Fibroblast of lung (primary cell): Measurements from ENCODE around the gene TMEM106C. TPM values are rescaled to one million over a fixed set of nuclear protein-coding genes. Genes with fewer than 3 reads are reported as not detected.

Experiments
- DNase-seq, 2 donors: peaks; one replicate each; pipeline versions ENCODE4 v3.0.0 to v3.0.0-alpha.2; 2010; ENCODE audit warnings: low read depth in 2 of 2
- H2AFZ ChIP-seq: 2 replicates; pipeline ENCODE4 v1.5.1; 2012; ENCODE audit warnings: low read length, control low read depth, inconsistent platforms
- H3K27ac ChIP-seq: 2 replicates; pipeline ENCODE4 v1.5.1; 2011; ENCODE audit warnings: low read length, control low read depth; ENCODE audit not compliant: insufficient read depth
- H3K27me3 ChIP-seq: 2 replicates; pipeline ENCODE4 v1.5.1; 2011; ENCODE audit warnings: mild to moderate bottlenecking, low read length; ENCODE audit not compliant: control insufficient read depth, insufficient read depth
- H3K36me3 ChIP-seq: 2 replicates; pipeline ENCODE4 v1.5.1; 2011; ENCODE audit warnings: low read length; ENCODE audit not compliant: control insufficient read depth, insufficient read depth
- H3K4me1 ChIP-seq: 2 replicates; pipeline ENCODE4 v1.5.1; 2011; ENCODE audit warnings: low read length; ENCODE audit not compliant: control insufficient read depth, insufficient read depth; ENCODE audit errors: extremely low read depth
- H3K4me2 ChIP-seq: 2 replicates; pipeline ENCODE4 v1.5.1; 2011; ENCODE audit warnings: low read length, control low read depth; ENCODE audit not compliant: insufficient read depth; ENCODE audit errors: extremely low read depth
- H3K4me3 ChIP-seq, 4 experiments: fragments of 200-600 bp in 1 of 4; sonication (generic) in 1 of 4; replicated peaks in 1 of 4; 2 replicates each; pipeline ENCODE4 v1.5.1; 2011 to 2016; ENCODE audit warnings: low read length in 4 of 4, low read depth in 3 of 4, mild to moderate bottlenecking in 3 of 4, control low read depth in 2 of 4, inconsistent platforms in 1 of 4, mixed read lengths in 1 of 4; ENCODE audit not compliant: insufficient read depth in 1 of 4; ENCODE audit errors: control extremely low read depth in 1 of 4
- H3K79me2 ChIP-seq: 2 replicates; pipeline ENCODE4 v1.5.1; 2012; ENCODE audit warnings: mild to moderate bottlenecking, low read length, inconsistent platforms; ENCODE audit not compliant: control insufficient read depth, insufficient read depth
- H3K9ac ChIP-seq: 2 replicates; pipeline ENCODE4 v1.5.1; 2011; ENCODE audit warnings: mild to moderate bottlenecking, low read length, control low read depth; ENCODE audit not compliant: insufficient read depth
- H3K9me3 ChIP-seq: 2 replicates; pipeline ENCODE4 v1.5.1; 2012; ENCODE audit warnings: low read depth, low read length; ENCODE audit not compliant: control insufficient read depth, insufficient read depth
- H4K20me1 ChIP-seq: 2 replicates; pipeline ENCODE4 v1.5.1; 2011; ENCODE audit warnings: low read length; ENCODE audit not compliant: control insufficient read depth, insufficient read depth; ENCODE audit errors: extremely low read depth
- EZH2 ChIP-seq: IDR thresholded peaks from 2 replicates; pipeline ENCODE4 v1.5.1; 2012; ENCODE audit warnings: low read length, control low read depth, mild to moderate bottlenecking; ENCODE audit errors: missing control alignments
- polyA plus RNA-seq, 2 donors: library from polyadenylated mRNA; depleted of rRNA in 1 of 2; stranded (reverse) in 1 of 2; unstranded in 1 of 2; fragments of >200 nt; gene quantifications; 2 replicates each; pipeline ENCODE4 v1.2.1, GENCODE V29; 2011 to 2012; ENCODE audit warnings: missing spikeins in 1 of 2
- total RNA-seq: library from RNA; depleted of rRNA; stranded (reverse); fragments of >200 nt; gene quantifications from 2 replicates; pipeline ENCODE4 v1.2.1, GENCODE V29; 2014
- TF ChIP-seq, protein P1 (sequence below), 2 donors: IDR thresholded peaks in 1 of 2; conservative IDR thresholded peaks in 1 of 2; 1 replicate in 1 of 2; 2 replicates in 1 of 2; pipeline ENCODE4 v1.5.1; 2011 to 2012; ENCODE audit warnings: low read length in 2 of 2, control low read depth in 1 of 2, inconsistent platforms in 1 of 2, low read depth in 1 of 2, mild to moderate bottlenecking in 1 of 2

TMEM106C gene
- total and polyA plus RNA-seq, 2 donors (not counting 1 experiment from before 2014, with no cell fraction given), result 85.0 to 91.7 TPM

DNA sequence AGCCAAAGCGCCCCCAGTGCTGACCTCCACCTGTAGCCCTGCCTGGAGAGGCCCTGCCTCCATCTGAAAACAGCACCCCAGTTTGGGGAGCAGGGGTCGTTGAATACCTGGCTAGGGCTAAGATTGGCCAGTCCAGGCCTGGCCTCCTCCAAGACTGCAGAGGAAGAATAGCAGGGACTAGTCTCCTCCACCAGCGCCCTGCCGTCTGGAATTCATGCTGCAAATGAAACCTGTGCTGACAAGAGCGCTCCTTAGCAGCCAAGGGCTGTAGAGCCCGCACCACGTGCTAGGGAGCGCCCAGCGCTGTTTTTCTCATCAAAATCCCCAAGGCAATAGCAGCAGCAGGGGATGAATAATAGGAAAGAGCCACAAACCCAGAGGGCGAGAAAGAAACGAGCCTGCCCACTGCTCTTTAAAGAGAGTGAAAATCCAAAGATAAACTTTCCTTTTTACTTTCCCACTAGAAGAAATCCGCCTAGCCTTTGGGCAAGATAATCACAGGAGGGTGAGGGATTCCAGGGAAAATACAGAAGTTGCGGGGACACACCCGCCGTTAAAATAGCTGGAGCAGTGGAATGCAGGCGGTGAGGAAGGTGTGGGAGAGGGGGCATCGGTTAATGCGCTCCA lies 37.6 kb downstream of the TMEM106C start:
- no peak overlapping the region for H3K27ac ChIP-seq
- H3K79me2 ChIP-seq, result no peaks in the 10 kb centered on the region
- peaks cover 73% of the 10 kb centered on the region for H3K27me3 ChIP-seq
- no peak overlapping the region for H3K9ac ChIP-seq
- TF ChIP-seq, protein P1, sequence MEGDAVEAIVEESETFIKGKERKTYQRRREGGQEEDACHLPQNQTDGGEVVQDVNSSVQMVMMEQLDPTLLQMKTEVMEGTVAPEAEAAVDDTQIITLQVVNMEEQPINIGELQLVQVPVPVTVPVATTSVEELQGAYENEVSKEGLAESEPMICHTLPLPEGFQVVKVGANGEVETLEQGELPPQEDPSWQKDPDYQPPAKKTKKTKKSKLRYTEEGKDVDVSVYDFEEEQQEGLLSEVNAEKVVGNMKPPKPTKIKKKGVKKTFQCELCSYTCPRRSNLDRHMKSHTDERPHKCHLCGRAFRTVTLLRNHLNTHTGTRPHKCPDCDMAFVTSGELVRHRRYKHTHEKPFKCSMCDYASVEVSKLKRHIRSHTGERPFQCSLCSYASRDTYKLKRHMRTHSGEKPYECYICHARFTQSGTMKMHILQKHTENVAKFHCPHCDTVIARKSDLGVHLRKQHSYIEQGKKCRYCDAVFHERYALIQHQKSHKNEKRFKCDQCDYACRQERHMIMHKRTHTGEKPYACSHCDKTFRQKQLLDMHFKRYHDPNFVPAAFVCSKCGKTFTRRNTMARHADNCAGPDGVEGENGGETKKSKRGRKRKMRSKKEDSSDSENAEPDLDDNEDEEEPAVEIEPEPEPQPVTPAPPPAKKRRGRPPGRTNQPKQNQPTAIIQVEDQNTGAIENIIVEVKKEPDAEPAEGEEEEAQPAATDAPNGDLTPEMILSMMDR (conservative IDR thresholded peaks at IDR 0.05 in 1 of 2, IDR thresholded peaks at IDR 0.05 in 1 of 2; ENCODE audit: low read depth in 1 of 2, low read length in 2 of 2), result no peak
- TF ChIP-seq EZH2, result peak; percentile 75
- H3K36me3 ChIP-seq, result no peaks in the 10 kb centered on the region
- DNase-seq, result peak; percentile 40 to 66
- H4K20me1 ChIP-seq, result no peaks in the 10 kb centered on the region
- peak overlapping the region; percentile 76 for H2AFZ ChIP-seq
- peaks cover 6% of the 10 kb centered on the region for H3K4me1 ChIP-seq
- peak overlapping the region; percentile 95 for H3K4me2 ChIP-seq
- peak overlapping the region; percentile 48 to 63 (median 56) for H3K4me3 ChIP-seq
- no peaks in the 10 kb centered on the region for H3K9me3 ChIP-seq

DNA sequence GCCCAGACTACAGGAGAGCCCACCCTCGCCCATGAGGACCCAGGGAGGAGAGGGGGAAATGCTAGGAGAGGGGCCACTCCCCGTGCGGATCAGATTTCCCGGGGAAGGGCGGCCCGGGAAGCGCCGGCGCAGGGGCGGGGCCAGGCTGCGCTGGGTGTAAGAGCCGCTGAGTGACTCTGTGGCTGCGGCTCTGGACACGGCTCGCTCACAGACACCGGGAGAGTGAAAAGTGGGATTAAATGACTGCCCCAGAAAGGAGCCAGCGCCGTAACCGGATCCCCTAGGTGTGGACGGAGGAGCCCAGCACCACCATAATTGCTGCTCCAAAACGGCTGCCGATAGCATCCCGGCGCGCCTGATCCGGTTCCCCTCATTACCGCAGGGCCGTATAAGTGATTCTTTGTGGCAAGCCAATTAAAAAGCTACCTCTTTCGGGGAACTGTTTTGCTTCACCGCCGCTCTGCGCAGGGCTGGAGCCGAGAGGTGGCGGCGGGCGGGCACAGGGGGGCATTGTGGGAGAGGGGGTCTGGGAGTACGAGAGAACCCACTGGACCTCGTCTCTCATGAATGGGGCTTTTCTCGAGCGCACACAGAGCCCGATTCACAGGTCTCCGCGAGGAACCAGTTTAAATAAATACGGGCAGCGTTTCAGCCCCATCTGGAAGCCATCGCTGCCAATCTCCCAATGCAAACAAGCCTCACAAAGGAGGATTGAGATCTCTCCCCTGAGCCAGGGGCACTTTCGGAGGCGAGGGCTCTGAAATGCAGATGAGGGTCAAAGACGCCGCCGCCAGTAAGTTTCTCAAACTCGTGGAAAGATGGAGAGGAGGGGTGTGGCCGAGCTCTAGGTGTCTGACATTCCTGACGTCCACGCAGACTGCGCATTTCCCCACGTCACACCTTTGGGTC lies 38.4 kb downstream of the TMEM106C start:
- Histone ChIP-seq H3K9me3 (no peaks in the 10 kb centered on the region), H2AFZ (peak overlapping the region; percentile 76), H3K27ac (no peak overlapping the region), H3K4me1 (peaks cover 6% of the 10 kb centered on the region), H3K36me3 (no peaks in the 10 kb centered on the region), H3K9ac (no peak overlapping the region), H3K27me3 (peaks cover 69% of the 10 kb centered on the region), H3K4me2 (peak overlapping the region; percentile 95), H4K20me1 (no peaks in the 10 kb centered on the region), H3K4me3 (peak overlapping the region; percentile 48 to 63 (median 56)), H3K79me2 (no peaks in the 10 kb centered on the region)
- TF ChIP-seq, protein P1 (conservative IDR thresholded peaks at IDR 0.05 in 1 of 2, IDR thresholded peaks at IDR 0.05 in 1 of 2; ENCODE audit: low read depth in 1 of 2, low read length in 2 of 2), result no peak
- TF ChIP-seq EZH2, result no peak
- peak; percentile 24 to 48 for DNase-seq

DNA sequence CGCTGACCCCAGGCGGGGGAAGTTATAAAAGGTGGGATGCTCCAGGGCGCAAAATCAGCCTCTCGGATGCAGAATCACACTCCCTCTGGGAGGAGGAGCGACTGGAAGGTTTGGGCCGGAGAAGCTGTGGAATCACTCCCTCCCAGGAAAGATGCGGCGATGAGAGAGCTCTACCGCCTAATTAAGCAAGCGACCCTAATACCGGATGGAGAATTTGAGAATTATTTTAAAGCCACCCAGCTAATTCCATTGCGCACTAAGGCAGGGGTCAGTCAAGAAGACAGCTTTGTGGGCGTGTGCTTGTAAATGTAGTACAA lies 39.0 kb downstream of the TMEM106C start:
- no peak overlapping the region for H3K9ac ChIP-seq
- peaks cover 69% of the 10 kb centered on the region for H3K27me3 ChIP-seq
- H3K4me2 ChIP-seq, result peak overlapping the region; percentile 95
- H4K20me1 ChIP-seq, result no peaks in the 10 kb centered on the region
- no peaks in the 10 kb centered on the region for H3K79me2 ChIP-seq
- H3K27ac ChIP-seq, result no peak overlapping the region
- TF ChIP-seq, protein P1 (conservative IDR thresholded peaks at IDR 0.05 in 1 of 2, IDR thresholded peaks at IDR 0.05 in 1 of 2; ENCODE audit: low read depth in 1 of 2, low read length in 2 of 2), result no peak
- peak; percentile 66 for TF ChIP-seq EZH2
- H3K36me3 ChIP-seq, result no peaks in the 10 kb centered on the region
- DNase-seq, result peak in 1 of 2 donors; percentile 1
- no peaks in the 10 kb centered on the region for H3K9me3 ChIP-seq
- no peak overlapping the region for H2AFZ ChIP-seq
- H3K4me1 ChIP-seq, result peaks cover 6% of the 10 kb centered on the region
- peak overlapping the region; percentile 48 to 63 (median 56) for H3K4me3 ChIP-seq
